Transverse colon (tissue), 3 donors: ENCODE results near the gene COL6A2.

Experiments used
- CTCF ChIP-seq, 5 experiments: fragments of 200-600 bp in 3 of 5; fragments of 450-650 bp in 2 of 5; sonication (generic) in 3 of 5; IDR thresholded peaks; 1 replicate in 2 of 5; 2 replicates in 3 of 5; pipeline ENCODE4 v1.5.1; 2016 to 2017; ENCODE audit warnings: antibody characterized with exemption in 5 of 5, inconsistent platforms in 3 of 5, mild to moderate bottlenecking in 2 of 5, moderate library complexity in 1 of 5
- EP300 ChIP-seq: sonication (generic); formaldehyde crosslinking; IDR thresholded peaks from one replicate; pipeline ENCODE4 v1.6.1; 2017; ENCODE audit warnings: antibody characterized with exemption, low read depth

DNA sequence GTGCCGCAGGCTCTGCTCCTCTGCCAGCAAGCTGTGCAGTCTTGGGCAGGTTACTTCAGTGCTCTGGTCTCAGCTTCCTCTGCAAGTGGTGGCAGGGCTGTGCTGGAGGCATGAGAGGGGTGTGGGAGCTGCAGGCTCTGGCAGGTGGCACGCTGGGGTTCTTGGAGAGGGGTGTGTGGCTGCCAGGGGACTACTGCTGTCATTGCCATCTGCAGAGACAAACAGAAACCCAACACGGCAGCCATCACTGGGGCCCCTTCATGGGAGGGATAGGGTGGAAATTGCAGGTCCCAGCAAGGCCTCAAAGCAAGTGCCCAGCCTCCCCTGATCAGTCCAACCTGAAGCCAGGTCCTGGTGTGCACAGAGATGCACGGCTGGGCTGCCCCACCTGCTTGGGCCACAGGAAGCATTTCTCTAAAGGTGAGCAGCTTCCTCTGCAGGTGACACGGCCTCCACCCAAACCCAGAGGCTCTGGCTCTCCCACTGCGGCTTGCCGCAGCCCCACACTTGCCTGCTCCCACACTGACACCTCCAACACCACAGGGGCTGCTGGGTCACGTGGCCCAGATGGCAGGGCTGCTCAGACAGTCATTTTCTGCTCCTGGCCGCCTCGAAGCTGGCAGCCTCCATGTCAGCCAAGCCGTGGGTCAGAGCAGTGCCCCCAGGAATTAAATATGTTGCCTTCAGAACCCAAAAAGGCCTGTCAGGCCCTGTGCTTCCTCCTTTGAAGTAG is 4.1 kb upstream of the COL6A2 start:
- no peak for TF ChIP-seq CTCF (IDR thresholded peaks at IDR 0.05)
- TF ChIP-seq EP300: no peak
